HUDEP-2 (cell line): Measurements from ENCODE around the gene TPST2.
A peak's percentile ranks its signal among the peaks of the same experiment; 100 is the strongest.

ENCODE experiments used
- DNase-seq, 76 experiments: peaks; one replicate each; lab custom pipeline; 2025; ENCODE audit not compliant: unreplicated experiment in 76 of 76; lab: John Stamatoyannopoulos, UW

TPST2 gene

DNA sequence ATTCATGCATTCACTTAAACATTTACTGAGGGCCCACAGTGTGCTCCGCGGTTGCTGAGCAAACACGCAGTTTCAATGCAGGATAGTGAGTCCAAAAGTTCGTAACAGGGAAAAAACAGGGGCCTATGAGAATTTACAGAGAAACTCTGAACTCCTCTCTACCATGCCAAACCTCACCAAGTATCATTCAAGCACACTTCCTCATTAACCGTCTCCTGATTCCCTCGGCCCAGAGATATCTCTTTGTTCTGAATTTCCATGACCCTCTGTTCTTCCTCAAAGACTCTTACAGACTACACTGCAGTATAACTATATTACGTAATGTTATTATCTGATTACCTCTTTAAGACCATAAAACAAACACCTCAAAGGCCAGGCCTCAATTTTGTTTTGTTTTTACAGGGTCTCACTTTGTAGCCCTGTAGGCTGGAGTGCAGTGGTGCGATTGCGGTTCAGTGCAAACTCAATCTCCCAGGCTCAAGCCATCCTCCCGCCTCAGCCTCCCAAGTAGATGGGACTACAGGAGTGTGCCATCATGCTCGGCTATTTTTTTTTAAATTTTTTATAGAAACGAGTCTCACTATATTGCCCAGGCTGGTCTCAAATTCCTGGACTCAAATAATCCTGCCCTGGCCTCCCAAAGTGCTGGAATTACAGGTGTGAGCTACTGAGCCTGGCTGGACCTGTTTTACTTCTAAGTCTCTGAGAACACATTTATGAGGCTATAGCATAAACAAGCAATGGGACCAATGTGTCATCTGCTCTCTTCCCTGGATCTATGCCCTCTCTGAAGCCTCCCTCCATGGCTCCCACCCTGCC, 109.9 kb downstream of the TPST2 start:
- DNase-seq, result peak in 22 of 76 experiments; percentile 19 to 73 (median 47)

- DNase-seq, result peak in 22 of 76 experiments; percentile 16 to 73 (median 49)
Observed at GRCh38 chr22:26479043-26479791, 110.7 kb downstream of the TPST2 start.

GRCh38 chr22:26477341-26477731, 112.6 kb downstream of the TPST2 start:
- DNase-seq, result peak in 2 of 76 experiments; percentile 16 to 35

DNA sequence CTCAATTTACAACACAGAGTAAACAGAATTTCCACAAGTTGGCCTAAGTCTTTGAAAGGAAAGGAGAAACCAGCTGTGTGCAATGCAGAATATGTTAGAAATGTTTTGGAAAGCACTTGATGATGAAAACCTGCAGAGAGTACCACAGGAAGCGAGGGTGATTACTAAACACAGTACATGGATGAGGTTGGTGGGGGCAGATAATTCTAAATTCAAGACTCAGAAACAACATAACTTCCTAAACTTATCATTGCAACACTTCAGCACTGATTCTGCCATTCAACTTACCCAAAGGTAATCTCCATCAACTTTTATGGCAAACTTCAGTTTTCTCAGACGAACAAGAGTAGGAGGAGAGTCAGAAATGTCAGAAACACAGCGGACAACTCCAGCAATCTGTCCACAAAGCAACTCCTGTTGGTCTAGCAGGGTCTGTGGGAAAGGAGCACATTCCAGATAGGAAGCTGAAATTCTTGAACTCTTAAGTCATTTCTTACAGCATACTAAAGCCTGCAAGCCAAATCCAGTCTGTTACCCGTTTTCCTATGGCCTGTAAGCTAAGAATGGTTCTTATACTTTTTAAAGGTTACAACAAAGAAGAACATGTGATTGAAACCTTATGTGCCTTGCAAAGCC, 113.1 kb downstream of the TPST2 start:
- no peak for DNase-seq

DNA sequence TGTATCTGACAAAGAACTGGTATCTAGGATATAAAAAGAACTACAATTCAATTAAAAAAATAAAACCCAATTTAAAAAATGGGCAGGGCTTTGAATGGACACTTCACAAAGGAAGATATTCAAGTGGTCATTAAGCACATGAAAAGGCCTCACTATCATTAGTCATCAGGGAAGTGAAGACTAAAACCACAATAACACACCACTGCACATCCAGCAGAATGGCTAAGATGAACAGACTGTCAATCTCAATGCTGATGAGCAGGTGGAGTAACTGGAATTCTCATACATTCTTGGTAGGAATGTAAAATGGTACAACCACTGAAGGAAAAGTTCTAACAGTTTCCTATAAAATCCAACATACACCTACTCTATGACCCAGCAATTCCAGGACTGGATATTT, 115.2 kb downstream of the TPST2 start:
- peak in 1 of 76 experiments; percentile 8 for DNase-seq
